Fibroblast of upper back skin (primary cell): ENCODE results near the gene DCTN4.
"Not testable (repeated sequence)": the region's sequence is repeated elsewhere in the genome, so short reads cannot be mapped to it uniquely, and the experiment has no call there.

Source experiments
- DNase-seq: peaks from one replicate; pipeline ENCODE4 v3.0.0-alpha.2; 2013

Gene DCTN4

DNA sequence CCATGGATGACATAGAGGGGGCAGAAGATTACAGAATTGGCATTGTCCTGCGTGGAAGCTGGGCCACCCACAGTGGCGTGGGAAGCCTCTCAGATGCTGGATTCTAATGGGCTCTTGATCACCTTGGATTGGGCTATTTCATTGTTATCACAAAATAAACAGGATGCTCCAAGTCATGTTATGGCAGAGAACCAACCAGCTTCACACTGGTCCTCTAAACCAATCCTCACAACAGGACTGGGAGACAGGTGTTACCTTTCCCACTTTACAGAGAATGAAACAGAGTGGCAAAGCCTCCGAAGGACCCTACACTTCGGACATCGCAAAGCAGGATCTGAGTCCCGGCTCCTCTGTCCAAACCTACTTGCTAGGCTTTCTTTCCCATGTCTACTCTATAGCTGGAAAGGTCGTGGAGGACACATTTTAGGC is 19.3 kb upstream of the DCTN4 start:
- DNase-seq = no peak

DNA sequence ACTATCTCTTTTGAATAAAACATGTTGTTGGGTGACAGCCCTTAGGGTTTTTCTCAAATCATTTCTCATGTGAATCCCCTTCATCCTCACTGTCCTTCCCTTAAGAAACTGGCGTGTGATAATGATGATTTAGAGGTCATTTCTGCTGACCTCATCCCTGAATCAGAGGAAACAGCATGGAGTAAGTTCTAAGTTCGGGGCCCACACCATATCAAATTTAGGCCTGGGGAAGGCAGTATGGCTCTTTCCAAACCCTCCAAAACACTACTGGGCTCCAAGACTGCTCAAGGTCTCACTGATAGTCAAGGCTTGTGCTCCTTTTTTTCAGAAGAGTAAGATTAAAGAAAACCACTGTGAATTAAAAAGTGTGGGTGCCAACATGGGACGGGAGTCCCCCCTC is 18.9 kb upstream of the DCTN4 start:
- no peak for DNase-seq

DNA sequence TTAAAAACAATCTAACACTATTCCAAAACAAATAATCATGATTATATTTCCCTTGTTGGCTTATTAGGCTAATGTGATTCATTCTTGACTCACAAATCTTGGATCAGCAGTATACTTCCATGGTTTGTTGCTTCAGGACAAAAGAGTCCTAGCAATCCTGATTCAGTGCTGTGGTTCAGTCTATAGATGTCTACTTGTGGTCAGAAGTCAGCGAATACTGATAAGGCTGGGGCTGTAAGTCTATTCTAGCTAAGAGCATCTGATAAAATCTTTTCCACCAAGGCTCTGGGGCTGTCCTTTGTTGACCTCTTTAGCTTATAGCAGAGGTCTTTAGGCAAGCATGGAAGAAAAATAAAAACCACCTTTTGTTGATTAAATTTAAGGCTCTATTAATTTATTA is 15.3 kb upstream of the DCTN4 start:
- DNase-seq = peak; percentile 81

DNA sequence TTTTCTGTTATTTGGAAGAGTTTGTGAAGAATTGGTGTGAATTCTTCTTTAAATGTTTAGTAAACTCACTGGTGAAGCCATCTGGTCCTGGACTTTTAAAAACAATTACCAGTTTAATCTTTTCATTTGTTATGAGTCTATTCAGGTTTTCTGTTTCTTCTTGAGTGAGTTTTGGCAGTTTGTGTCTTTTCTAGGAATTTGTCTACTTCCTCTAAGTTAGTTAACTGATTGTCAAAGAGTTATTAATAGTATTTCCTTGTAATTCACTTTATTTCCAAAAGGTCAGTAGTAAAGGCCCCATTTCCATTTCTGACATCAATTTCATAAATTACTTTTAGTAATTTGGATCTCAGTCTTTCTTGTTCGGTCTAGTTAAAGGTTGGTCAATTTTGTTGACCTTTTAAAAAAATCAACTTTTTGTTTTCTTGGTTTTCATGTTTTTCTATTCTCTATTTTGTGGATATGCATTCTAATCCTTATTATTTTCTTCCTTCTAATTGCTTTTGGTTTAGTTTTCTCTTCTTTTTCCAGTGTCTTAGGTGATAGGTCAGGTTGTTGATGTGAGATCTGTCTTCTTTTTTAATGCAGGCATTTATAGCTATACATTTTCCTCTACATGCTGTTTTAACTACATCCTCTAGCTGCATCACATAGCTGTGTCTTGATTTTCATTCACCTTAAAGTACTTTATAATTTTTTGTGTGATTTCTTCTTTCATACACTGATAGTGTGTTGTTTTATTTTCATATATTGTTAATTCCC is 12.4 kb upstream of the DCTN4 start:
- no peak for DNase-seq

DNA sequence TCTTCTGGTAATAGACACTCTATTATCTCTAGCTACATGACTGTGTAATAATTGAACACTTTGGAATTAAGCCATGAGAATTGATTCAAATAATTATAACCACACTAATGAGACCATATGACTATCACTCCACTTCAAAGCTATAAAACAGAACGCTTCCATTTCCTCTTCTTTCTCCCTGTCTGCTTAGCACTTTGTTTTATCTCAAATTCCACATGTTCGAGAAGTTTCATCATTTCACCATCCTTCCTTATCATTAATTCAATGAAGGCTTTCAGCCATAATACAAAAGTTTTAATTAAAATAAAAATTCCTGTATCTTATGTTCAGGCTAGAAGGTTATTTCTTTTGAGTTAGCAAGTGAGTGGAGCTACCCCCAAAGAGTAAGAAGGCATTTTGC is 7.4 kb upstream of the DCTN4 start:
- no peak for DNase-seq

DNA sequence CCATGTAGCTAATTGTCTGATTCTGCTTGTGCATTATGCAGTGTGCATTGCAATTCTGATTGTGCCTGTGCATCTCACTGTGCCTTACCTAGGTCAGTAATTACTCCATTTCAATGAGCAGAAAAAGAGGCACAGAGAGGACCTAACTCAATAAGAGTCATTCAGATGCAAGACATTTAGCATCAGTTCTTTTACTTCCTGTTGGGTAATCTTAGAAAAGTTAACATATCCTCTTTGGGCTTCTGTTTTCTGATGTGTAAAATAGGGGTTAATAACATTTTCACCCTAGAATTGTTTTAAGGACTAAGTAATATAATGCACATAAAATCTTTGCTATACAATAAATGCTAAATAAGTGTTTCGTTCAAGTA is 7.0 kb upstream of the DCTN4 start:
- no peak for DNase-seq

DNA sequence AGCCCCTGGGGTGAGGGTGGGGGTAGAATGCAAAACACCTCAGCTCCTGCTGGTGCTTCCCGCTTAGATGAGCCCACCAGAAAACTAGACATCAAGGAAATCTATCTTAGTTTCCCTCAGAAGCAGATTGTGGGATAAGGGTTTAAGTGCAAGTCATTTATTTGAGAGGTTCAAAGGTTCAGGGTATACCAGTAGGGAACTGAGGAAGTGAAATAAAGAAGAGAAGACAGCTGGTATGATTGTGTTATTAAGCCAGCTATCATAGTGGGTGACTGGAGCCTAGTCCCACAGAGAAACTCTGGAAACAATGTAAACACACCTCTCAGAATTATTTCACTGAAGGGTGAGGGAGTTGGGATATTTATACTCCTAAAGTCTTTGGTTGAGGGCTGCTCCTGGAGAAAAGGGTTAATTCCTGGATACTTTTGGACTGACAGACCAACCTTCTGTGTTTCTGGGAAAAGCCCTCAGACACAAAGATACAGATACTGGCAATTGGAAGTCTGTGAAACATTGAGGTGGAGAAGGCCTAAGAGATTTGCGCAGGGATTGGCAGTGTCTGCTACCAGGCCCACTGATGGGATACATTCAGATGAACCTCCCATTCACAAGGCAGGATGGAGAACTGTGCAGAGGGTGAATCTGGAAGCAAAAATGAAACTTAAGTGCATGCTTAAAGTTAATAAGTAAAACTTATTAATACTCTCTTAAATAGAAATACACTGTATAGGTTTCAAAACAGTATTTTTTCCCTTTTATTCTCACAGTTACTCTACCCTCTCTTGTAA is 6.4 kb upstream of the DCTN4 start:
- no peak for DNase-seq

DNA sequence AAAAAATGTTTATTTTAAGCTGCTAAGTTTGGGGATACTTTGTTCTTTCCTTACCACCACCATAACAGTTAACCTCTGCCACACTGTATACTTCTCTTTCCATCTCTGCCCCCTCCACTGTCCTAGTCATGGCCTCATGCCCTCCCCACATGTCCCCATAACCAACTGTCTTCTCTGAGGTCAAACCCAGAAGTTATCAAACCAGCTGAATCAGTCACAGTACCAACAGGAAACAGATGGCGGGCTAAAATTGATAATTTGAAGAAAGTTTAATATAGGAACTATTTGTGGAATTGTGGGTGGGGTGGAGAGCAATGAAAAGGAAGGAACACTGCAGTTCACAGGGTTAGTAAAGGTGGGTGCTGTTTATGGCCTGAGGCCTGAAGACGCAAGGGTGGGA is 5.7 kb upstream of the DCTN4 start:
- DNase-seq = no peak

DNA sequence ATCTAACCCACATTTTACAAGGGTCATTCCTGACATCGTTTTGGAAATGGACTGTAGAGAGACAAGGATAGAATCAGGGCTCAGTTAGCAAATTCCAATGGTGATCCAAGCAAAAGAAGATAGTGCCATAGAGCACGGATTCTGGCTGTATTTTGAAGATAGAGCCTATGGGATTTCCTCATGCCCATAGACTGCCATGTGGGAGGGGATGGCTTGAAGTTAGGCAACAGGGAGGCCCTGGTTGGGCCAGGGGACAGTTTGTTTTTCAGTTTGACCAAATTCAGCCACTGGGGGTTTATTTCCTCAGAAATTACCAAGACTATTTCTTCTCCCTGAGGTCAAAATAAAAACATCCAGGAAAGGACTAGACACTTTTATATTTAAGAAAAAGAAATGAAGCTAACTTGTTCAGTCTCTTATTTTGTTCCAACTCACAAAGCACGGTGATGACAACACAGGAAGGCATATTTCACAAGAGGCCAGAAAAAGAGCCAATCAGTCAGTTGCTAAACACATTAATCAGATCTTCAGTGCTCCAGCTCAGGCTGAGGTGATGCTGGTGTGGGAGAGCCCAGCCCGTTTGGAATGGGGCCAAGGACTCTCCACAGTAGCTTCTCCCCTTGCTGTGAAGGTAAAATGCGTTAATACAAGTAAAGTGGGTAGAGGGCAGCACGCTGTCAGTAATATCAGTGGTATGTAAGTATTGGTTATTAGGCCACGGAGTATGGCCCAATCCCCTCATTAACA is 4.4 kb upstream of the DCTN4 start:
- DNase-seq = peak; percentile 94

DNA sequence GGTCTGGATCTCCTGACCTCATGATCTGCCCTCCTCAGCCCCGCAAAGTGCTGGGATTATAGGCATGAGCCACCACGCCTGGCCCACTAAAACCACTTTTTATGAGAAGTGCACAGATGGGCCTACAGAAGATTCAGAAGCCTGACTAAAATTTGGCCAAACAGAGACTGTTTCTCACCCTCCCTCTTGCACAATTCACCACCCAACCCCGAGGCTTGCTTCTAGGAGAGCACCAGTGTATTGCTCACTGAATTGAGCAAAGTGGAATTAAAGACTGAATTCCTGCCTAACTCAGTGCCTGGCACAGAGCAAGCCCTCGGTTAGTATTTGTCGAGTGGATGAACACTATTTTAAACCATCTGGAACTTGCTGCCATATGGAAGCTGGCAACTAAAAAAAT is 3.4 kb upstream of the DCTN4 start:
- DNase-seq = no peak

DNA sequence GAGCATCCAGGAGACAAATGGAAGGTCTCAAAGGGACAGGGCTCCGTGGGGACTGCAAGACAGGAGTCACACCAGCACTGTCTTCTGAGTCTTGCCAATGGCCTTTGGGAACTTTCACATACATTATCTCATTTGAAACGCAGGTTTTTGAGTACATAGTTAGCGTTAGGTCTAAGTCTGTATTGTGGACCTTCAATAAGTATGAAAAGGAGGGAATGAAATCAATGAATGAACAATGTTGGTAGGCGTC is 442 bp upstream of the DCTN4 start:
- DNase-seq = no peak

DNA sequence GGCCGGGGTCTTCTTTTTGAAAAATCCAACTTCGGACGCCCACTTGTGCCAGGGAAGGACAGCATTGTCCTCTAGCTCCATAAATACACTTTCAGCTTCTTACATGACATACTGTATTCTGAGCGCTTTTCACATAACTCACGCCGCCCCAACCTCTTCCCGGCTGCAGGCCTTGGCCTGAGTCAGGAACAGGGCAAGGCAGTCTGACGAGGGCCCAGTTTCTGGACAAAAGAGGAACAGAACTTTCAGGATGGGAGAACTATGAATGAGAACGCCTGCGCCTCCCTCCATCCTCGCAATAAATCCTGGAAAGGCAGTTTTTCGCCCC is 650 bp downstream of the DCTN4 start:
- no peak for DNase-seq

DNA sequence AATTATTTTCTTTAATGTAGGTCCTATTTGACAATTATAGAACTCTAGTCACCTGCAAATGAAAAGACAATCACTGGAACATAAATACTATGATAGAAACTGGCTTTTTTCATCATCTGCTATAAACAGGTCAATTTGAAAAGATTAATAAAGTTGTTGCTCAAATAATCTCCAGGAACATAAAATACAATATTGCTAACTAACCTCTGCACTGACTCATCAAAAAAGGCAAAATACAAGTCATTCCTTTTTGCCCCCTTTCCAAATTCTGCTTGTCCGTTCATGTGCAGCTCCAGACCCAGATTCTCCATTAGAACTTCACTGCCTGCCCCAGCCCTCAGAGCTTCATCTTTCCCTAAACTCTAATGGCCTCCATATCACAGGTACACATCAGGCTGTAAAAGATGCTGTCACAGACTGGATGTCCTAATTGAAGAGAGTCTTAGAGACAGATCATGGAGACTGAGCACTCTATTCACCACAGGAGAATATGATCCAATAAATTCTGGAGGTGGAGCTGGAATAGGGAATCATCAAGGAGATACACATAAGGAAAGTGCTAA is 1.6 kb downstream of the DCTN4 start:
- no peak for DNase-seq

DNA sequence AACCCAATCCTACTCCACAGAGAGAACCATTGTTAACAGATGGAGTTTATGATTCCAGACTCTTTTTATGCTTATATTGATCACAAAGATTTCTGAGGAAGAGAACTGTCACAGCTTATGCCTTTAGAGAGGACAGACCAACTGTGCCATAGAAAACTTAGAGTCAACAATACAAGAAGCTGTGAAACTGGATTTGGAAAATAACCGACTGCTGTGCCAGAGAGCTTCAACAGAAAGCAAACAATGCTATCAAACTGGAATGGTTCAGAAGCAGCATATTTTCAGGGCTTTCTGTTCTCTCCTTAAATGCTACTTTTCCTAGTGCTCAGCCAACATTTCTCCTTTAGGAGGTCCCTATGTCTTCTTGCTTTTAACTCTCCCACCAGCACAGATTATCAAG is 5.0 kb downstream of the DCTN4 start:
- DNase-seq = no peak

DNA sequence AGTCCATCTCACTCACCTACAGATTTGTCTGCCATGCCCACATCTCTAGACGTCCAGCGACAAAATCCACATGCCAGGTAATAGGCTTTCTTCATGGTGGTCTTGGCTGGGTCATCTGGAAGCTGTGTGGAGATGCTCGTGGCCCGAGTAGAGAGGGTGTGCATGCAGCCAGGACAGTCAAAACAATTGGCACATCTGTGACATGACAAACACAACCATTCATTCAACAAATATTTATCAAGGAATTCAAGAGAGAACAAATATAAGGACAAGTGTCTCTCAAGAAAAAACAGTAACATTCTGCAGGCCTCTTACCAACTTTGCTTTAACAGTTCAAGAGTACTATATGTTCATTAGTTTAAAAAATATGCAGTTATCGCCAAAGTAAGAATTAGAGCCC is 5.4 kb downstream of the DCTN4 start:
- DNase-seq = no peak

DNA sequence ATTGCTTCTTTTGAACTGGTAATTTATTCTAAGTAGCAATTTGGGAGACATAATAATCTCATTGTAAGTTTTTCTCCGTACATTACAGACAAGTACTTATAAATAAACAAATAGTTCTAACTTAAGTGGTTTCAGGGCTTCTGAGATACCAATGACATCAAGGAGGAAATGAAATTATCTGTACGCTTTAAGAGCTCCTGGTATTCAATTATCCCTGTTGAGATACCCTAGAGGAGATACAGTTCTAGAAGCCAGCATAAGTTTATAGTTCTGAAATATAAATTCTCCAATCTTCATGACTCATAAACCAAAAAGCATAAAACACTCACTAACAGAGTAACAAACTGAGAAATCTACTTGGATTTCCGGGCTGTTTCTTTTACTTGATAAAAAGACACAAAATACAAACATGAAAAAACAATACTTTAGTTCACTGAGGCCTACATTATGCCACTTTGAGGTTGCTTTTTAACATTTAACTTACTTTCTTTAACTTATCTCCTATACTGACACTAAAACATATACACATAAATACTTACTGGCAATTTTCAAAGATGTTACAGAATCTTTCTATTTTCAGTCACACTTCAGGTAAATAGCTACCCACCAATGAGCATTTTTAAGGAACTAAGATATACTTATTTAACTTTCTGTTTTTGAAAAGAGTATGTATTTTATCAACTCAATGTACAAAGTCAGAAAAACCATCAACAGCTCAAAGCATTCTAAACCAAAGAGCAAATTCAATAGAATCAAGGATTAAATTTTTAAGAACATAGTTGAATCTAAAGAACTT is 7.5 kb downstream of the DCTN4 start:
- no peak for DNase-seq

DNA sequence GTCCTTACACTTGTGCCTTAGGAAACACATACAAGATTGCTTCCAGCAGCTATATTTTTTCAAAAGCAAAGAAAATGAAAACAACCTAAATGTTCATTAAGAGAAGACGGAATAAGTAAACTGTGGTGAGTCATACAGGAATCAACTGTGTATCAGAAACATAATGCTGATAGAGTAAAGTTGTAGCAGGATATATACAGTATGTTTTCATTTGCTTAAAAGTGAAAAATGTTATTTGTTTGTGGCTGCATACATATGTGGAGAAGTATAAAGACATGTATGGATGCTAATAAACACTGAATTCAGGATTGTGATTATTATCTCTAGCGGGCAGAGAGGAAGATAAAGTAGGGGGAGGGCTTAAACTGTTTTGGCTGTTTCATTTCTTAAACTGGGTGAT is 8.3 kb downstream of the DCTN4 start:
- no peak for DNase-seq

DNA sequence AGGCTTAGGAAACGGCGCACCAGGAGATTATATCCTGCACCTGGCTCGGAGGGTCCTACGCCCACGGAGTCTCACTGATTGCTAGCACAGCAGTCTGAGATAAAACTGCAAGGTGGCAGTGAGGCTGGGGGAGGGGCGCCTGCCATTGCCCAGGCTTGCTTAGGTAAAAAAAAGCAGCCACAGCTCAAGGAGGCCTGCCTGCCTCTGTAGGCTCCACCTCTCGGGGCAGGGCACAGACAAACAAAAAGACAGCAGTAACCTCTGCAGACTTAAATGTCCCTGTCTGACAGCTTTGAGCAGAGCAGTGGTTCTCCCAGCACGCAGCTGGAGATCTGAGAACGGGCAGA is 15.7 kb downstream of the DCTN4 start:
- not testable (repeated sequence) for DNase-seq

DNA sequence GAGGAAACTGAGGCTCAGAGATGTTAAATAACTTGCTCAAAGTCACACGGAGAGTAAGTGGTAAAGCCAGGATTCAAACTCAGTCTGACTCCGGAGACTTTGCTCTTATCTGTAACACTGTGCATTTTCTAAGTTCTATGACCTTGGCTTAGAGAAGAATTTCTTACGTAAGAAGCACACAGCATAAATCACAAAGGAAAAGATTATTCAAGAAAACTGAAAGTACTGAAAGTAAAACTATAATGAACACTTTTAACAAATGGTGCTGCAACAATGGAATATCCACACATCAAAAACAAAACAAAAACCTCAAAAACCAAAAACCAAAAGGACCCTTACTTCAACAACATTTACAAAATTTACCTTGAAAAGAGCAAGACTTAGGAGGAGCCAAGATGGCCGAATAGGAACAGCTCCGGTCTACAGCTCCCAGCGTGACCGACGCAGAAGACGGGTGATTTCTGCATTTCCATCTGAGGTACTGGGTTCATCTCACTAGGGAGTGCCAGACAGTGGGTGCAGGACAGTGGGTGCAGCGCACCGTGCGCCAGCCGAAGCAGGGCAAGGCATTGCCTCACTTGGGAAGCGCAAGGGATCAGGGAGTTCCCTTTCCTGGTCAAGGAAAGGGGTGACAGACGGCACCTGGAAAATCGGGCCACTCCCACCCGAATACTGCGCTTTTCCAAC is 16.2 kb downstream of the DCTN4 start:
- DNase-seq = not testable (repeated sequence)

DNA sequence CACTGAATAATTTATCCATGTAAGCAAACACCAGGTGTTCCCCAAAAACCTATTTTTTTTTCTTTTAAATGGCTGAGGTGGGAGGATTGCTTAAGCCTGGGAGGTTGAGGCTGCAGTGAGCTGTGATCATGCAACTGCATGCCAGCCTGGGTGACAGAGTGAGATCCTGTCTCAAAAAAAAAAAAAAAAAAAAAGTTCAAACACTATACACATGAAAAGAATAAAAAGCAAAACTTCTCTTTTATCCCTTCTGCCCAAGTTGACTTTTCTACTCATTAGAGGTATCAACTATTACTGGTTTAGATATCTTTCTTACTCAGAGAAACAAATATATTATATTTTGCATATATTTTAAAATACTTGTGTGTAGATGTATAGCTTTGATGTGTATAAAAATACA is 17.8 kb downstream of the DCTN4 start:
- DNase-seq = no peak

DNA sequence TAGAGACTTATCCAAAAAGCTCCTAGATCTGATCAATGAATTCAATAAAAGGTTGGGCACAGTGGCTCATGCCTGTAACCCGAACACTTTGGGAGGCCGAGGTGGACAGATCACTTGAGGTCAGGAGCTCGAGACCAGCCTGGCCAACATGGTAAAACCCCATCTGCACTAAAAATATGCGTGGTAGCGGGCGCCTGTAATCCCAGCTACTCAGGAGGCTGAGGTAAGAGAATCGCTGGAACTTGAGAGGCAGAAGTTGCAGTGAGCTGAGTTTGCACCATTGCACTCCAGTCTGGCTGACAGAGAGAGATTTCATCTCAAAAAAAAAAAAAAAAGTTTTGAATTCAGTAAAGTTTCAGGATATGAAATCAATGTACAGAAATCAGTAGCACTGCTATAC is 20.0 kb downstream of the DCTN4 start:
- no peak for DNase-seq

DNA sequence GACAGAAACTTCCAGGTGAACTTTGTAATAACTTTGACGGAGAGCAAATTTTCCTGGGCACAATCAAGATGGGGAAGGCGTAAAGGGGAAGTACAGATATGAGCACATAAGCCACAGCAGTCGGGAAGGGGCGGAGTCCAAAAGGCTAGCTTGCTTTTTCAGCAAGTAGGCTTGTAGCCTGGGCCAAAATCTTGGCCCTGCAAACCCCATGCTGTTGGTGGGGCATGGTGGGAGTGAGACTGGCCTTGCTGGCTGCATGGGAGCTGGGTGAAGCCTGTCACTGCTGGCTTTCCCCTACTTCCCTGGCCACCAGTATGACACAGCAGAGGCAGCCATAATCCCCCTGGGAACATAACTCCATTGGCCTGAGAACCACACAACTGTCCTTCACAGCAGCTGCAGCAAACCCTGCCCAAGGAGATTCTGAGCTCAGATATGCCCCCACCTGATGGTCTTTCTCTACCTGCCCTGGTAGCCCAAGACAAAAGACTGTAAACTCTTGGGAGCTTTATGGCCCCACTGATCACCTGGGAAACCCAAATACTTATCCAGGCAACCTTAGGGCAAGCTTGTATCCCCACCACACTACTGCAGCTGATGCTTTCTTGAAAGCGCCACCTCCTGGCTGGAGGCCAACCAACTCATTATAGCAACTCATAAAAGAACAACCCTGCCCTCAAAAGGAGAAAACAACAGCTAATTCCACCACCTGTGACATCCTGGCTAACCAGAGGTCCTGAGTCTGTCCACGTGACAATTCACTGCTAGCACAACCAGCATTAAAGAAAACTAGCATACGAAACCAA is 24.0 kb downstream of the DCTN4 start:
- no peak for DNase-seq
